ENCODE data around the gene IL23R. TPM values are rescaled to one million over a fixed set of nuclear protein-coding genes. Genes with fewer than 3 reads are reported as not detected.

The IL23R gene
- total RNA-seq, 4 donors from 2014 or later: not detected

GRCh38 chr1:67191668-67192520 lies 25.6 kb downstream of the IL23R start:
- 73 to 85% methylated on average over 2 of the region's 2 CpGs for WGBS, 2 donors
- no peaks in the 10 kb centered on the region for H3K9me3 ChIP-seq

GRCh38 chr1:67192902-67193301 lies 26.6 kb downstream of the IL23R start:
- 97 to 99% methylated on average over 1 of the region's 1 CpG for WGBS, 2 donors
- Histone ChIP-seq H3K4me1 (no peaks in the 10 kb centered on the region), H3K27me3 (no peaks in the 10 kb centered on the region), H3K36me3 (no peaks in the 10 kb centered on the region), H3K27ac (no peak overlapping the region), H3K9me3 (no peaks in the 10 kb centered on the region), H3K4me3 (replicated peaks in 1 of 3) (no peak overlapping the region)
- intact Hi-C loops (cut with DNase I): no loop called here
- DNase-seq: no peak
- TF ChIP-seq CTCF (IDR thresholded peaks at IDR 0.05): no peak
- no peak for TF ChIP-seq POLR2A (IDR thresholded peaks at IDR 0.05)

More at GRCh38 chr1:67191668-67192520, 25.6 kb downstream of the IL23R start:
- Histone ChIP-seq H3K27me3 (no peaks in the 10 kb centered on the region), H3K36me3 (no peaks in the 10 kb centered on the region), H3K27ac (no peak overlapping the region), H3K4me3 (replicated peaks in 1 of 3) (no peak overlapping the region), H3K4me1 (no peaks in the 10 kb centered on the region)
- intact Hi-C loops (cut with DNase I): no loop called here
- no peak for TF ChIP-seq CTCF (IDR thresholded peaks at IDR 0.05)
- no peak for TF ChIP-seq POLR2A (IDR thresholded peaks at IDR 0.05)
- no peak for DNase-seq

- 47 to 56% methylated on average over 3 of the region's 3 CpGs for WGBS, 2 donors
- intact Hi-C loops (cut with DNase I): no loop called here
- Histone ChIP-seq H3K4me1 (no peaks in the 10 kb centered on the region), H3K27ac (no peak overlapping the region), H3K36me3 (no peaks in the 10 kb centered on the region), H3K4me3 (replicated peaks in 1 of 3) (no peak overlapping the region), H3K9me3 (no peaks in the 10 kb centered on the region), H3K27me3 (no peaks in the 10 kb centered on the region)
- TF ChIP-seq POLR2A (IDR thresholded peaks at IDR 0.05) (no peak), CTCF (IDR thresholded peaks at IDR 0.05) (no peak)
- no peak for DNase-seq
Observed at GRCh38 chr1:67193704-67194103, 27.4 kb downstream of the IL23R start.

GRCh38 chr1:67194209-67194863 lies 28.1 kb downstream of the IL23R start:
- intact Hi-C loops (cut with DNase I): no loop called here
- H3K27me3 ChIP-seq: no peaks in the 10 kb centered on the region
- WGBS, 2 donors: 80 to 92% methylated on average over 2 of the region's 2 CpGs

More at GRCh38 chr1:67194209-67194863, 28.1 kb downstream of the IL23R start:
- Histone ChIP-seq H3K36me3 (no peaks in the 10 kb centered on the region), H3K4me1 (no peaks in the 10 kb centered on the region), H3K27ac (no peak overlapping the region), H3K9me3 (no peaks in the 10 kb centered on the region), H3K4me3 (replicated peaks in 1 of 3) (no peak overlapping the region)
- TF ChIP-seq CTCF (IDR thresholded peaks at IDR 0.05) (no peak), POLR2A (IDR thresholded peaks at IDR 0.05) (no peak)
- DNase-seq: no peak
